Calu3 (cell line): ENCODE data around the gene NUDT22. TPM values are rescaled to one million over a fixed set of nuclear protein-coding genes. Genes with fewer than 3 reads are reported as not detected.
A peak's percentile ranks its signal among the peaks of the same experiment; 100 is the strongest.

Experiments used
- BruUV-seq: library from RNA; stranded (reverse); fragments of 400-500 nt; replicated peaks from 2 replicates; lab custom pipeline; 2021; lab: Mats Ljungman, UMichigan
- CTCF ChIA-PET: fragments of 300-600 bp; sonication (Branson Sonifier 250); formaldehyde crosslinking; loops from one replicate; lab custom pipeline; 2022; ENCODE audit warnings: antibody characterized with exemption; lab: Charles Lee
- DNase-seq: peaks from one replicate; pipeline ENCODE4 v3.0.0; 2022
- H3K27ac Mint-ChIP-seq: one replicate; pipeline ENCODE4 v1.8.0; 2022; ENCODE audit warnings: mixed read lengths; ENCODE audit not compliant: unreplicated experiment
- H3K27me3 Mint-ChIP-seq: one replicate; pipeline ENCODE4 v1.8.0; 2022; ENCODE audit warnings: mixed read lengths; ENCODE audit not compliant: unreplicated experiment
- H3K36me3 Mint-ChIP-seq: one replicate; pipeline ENCODE4 v1.8.0; 2022; ENCODE audit warnings: mild to moderate bottlenecking, moderate library complexity, mixed read lengths; ENCODE audit not compliant: insufficient read depth, unreplicated experiment
- H3K4me1 Mint-ChIP-seq: one replicate; pipeline ENCODE4 v1.8.0; 2022; ENCODE audit warnings: mild to moderate bottlenecking, low read depth, mixed read lengths; ENCODE audit not compliant: unreplicated experiment
- H3K4me3 Mint-ChIP-seq: one replicate; pipeline ENCODE4 v1.8.0; 2022; ENCODE audit warnings: mild to moderate bottlenecking, low read depth, moderate library complexity, mixed read lengths; ENCODE audit not compliant: unreplicated experiment
- H3K9me3 Mint-ChIP-seq: one replicate; pipeline ENCODE4 v1.8.0; 2022; ENCODE audit warnings: low read depth, mixed read lengths; ENCODE audit not compliant: unreplicated experiment
- intact Hi-C: fragments of 100-400 bp; cut with micrococcal nuclease; formaldehyde crosslinking; loops from one replicate; pipeline ENCODE4 v1.10.0; 2022; ENCODE audit not compliant: unreplicated experiment
- total RNA-seq: library from RNA; stranded (reverse); gene quantifications from 2 replicates; pipeline ENCODE4 v1.2.3, GENCODE V29; 2022
- TF ChIP-seq, protein P1 (sequence below): fragments of 200-600 bp; IDR thresholded peaks from one replicate; pipeline ENCODE4 v1.8.0; 2022; ENCODE audit warnings: antibody characterized with exemption; ENCODE audit not compliant: unreplicated experiment

The NUDT22 gene
- total RNA-seq, 1 experiment from 2014 or later: 58.7 TPM

DNA sequence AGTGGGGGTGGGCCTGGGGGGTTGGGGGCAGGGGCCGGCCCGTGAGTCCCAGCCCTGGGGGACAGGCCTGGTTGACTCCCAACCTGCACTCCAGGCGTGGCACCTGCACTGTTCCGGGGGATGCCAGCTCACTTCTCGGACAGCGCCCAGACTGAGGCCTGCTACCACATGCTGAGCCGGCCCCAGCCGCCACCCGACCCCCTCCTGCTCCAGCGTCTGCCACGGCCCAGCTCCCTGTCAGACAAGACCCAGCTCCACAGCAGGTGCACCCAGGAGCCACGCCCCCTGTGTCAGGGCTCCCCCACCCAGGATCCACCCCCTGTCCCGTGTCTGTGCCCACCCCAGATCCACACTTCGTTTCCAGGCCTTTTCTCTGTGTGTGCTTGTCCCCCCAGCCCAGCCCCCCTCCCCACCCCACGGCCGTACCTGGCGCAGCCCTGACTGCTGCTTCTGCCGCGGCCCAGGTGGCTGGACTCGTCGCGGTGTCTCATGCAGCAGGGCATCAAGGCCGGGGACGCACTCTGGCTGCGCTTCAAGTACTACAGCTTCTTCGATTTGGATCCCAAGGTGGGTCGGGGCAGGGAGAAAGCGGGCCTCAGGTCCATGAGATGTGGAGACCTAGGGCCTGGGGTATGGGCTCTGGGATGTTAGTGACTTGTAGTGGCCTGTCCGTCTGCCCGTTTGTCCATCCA, 14.7 kb upstream of the NUDT22 start:
- intact Hi-C loops: no loop called here
- Mint-ChIP-seq H3K36me3 (peaks cover 62% of the 10 kb centered on the region), H3K27ac (no peak overlapping the region), H3K27me3 (no peaks in the 10 kb centered on the region), H3K9me3 (no peaks in the 10 kb centered on the region), H3K4me1 (no peaks in the 10 kb centered on the region), H3K4me3 (no peak overlapping the region)
- no peak for DNase-seq
- no TSS peak for BruUV-seq
- TF ChIP-seq, protein P1, sequence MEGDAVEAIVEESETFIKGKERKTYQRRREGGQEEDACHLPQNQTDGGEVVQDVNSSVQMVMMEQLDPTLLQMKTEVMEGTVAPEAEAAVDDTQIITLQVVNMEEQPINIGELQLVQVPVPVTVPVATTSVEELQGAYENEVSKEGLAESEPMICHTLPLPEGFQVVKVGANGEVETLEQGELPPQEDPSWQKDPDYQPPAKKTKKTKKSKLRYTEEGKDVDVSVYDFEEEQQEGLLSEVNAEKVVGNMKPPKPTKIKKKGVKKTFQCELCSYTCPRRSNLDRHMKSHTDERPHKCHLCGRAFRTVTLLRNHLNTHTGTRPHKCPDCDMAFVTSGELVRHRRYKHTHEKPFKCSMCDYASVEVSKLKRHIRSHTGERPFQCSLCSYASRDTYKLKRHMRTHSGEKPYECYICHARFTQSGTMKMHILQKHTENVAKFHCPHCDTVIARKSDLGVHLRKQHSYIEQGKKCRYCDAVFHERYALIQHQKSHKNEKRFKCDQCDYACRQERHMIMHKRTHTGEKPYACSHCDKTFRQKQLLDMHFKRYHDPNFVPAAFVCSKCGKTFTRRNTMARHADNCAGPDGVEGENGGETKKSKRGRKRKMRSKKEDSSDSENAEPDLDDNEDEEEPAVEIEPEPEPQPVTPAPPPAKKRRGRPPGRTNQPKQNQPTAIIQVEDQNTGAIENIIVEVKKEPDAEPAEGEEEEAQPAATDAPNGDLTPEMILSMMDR: no peak
- CTCF ChIA-PET: interaction anchor here (0.7 kb wide), 1 partner anchor 121 kb away, joined by 5 read pairs; no protein-coding TSS in a partner anchor

DNA sequence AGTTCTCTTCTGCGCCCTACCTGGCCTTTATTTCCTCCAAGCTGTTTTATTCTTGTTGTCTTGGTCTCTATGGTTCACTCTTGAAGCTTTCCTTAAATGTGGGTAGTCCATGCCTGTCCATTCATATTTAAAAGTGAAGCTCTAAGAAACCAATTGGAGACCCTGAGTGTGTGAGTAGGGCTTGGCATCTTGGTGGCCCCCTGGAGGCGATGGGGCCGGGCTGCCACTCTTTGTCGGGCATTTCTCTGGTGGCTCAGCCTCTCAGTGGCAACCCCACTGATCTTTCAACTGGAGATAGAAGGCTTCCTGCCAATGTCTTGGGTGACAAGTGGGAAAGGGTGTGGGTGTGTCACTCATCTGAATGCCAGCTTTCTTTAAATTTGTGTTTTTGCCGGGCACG, 9.2 kb upstream of the NUDT22 start:
- no peak overlapping the region for H3K27ac Mint-ChIP-seq
- TF ChIP-seq, protein P1: no peak
- H3K9me3 Mint-ChIP-seq: no peaks in the 10 kb centered on the region
- no TSS peak for BruUV-seq
- peaks cover 73% of the 10 kb centered on the region for H3K36me3 Mint-ChIP-seq
- H3K4me3 Mint-ChIP-seq: no peak overlapping the region
- no peak for DNase-seq
- intact Hi-C loops: no loop called here
- peaks cover 9% of the 10 kb centered on the region for H3K4me1 Mint-ChIP-seq
- CTCF ChIA-PET: interaction anchor here (0.6 to 0.7 kb wide), 2 partner anchors 13 to 40 kb away, joined by 3 read pairs; partner anchors contain the start of gene DNAJC4
- no peaks in the 10 kb centered on the region for H3K27me3 Mint-ChIP-seq

DNA sequence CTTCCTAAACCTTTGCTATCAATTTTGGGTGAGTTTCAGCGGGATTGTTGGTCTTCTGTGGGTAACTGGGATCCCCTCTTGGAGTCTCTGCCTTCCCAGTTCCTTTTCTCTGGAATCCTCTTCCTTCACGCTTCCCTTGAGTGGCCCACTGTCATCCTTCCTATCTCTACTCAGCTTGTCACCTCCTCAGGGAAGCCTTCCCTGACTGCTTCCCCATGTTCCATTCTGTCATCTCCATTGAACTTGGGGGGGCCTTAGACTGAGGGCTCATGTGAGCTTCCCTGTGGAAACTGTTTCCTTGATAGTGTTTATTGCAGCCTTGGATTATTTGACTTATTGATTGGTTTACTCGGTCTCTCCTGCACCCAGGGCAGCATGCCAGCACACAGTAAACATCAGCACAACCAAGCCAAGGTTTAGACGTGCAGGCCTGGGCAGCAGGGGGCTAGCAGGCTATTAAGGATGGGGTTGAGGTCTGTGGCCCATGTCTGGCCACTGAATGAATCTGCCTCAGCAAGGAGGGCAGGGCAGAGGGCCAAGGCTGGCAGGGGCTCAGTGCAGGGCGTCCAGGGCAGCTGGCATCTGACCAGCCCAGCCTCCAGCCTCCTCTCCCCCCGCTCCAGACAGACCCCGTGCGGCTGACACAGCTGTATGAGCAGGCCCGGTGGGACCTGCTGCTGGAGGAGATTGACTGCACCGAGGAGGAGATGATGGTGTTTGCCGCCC, 7.3 kb upstream of the NUDT22 start:
- CTCF ChIA-PET: no interaction called here
- Mint-ChIP-seq H3K9me3 (no peaks in the 10 kb centered on the region), H3K4me3 (no peak overlapping the region), H3K36me3 (peaks cover 89% of the 10 kb centered on the region), H3K27me3 (no peaks in the 10 kb centered on the region), H3K4me1 (peaks cover 9% of the 10 kb centered on the region), H3K27ac (peak overlapping the region; percentile 19)
- no peak for DNase-seq
- BruUV-seq: no TSS peak
- TF ChIP-seq, protein P1: no peak
- intact Hi-C loops: no loop called here

DNA sequence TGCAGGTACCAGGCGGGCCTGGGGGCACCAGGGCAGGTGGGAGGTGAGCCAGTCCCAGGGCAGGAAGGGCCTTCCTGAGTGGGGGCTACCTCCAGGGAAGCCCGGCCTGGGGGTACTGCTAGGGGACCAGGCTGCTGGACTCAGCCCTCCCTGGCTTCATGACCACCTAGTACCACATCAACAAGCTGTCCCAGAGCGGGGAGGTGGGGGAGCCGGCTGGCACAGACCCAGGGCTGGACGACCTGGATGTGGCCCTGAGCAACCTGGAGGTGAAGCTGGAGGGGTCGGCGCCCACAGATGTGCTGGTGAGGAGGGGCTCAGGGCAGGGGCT, 6.8 kb upstream of the NUDT22 start:
- CTCF ChIA-PET: no interaction called here
- Mint-ChIP-seq H3K4me3 (no peak overlapping the region), H3K27ac (peak overlapping the region; percentile 19), H3K36me3 (peaks cover 89% of the 10 kb centered on the region), H3K9me3 (no peaks in the 10 kb centered on the region), H3K27me3 (no peaks in the 10 kb centered on the region), H3K4me1 (peaks cover 9% of the 10 kb centered on the region)
- BruUV-seq: no TSS peak
- TF ChIP-seq, protein P1: no peak
- DNase-seq: no peak
- intact Hi-C loops: no loop called here
